GM11168 (cell line): ENCODE measurements around the gene ETF1.

Source experiments
- in situ Hi-C: fragments of 300-500 bp; cut with MboI; formaldehyde crosslinking; loops from one replicate; pipeline ENCODE4 v1.12.0; 2022; ENCODE audit warnings: low sequenced_read_pairs; ENCODE audit not compliant: unreplicated experiment

ETF1 gene

GRCh38 chr5:138465261-138466124 lies 77.5 kb downstream of the ETF1 start, which contains the start of gene EGR1:
Gene EGR1, plus strand, starts transcription at chr5:138465479. Its CDS starts 283 bp downstream, at chr5:138465762.
- in situ Hi-C loops: no loop called here

- in situ Hi-C loops: no loop called here
Observed at GRCh38 chr5:138464388-138465260, 78.4 kb downstream of the ETF1 start.

GRCh38 chr5:138464008-138464387 lies 79.0 kb downstream of the ETF1 start:
- in situ Hi-C loops: no loop called here

GRCh38 chr5:138463419-138464007 lies 79.5 kb downstream of the ETF1 start:
- in situ Hi-C loops: no loop called here

- in situ Hi-C loops: no loop called here
Observed at GRCh38 chr5:138461343-138462125, 81.5 kb downstream of the ETF1 start.

- in situ Hi-C loops: no loop called here
Observed at GRCh38 chr5:138460032-138460693, 82.9 kb downstream of the ETF1 start.

- in situ Hi-C loops: no loop called here
Observed at GRCh38 chr5:138459311-138459933, 83.6 kb downstream of the ETF1 start.

- in situ Hi-C loops: no loop called here
Observed at GRCh38 chr5:138458856-138459255, 84.2 kb downstream of the ETF1 start.

GRCh38 chr5:138458384-138458783 lies 84.7 kb downstream of the ETF1 start:
- in situ Hi-C loops: no loop called here

- in situ Hi-C loops: no loop called here
Observed at GRCh38 chr5:138457531-138458275, 85.3 kb downstream of the ETF1 start.
